Measurements from ENCODE around the gene CNEP1R1.

DNA sequence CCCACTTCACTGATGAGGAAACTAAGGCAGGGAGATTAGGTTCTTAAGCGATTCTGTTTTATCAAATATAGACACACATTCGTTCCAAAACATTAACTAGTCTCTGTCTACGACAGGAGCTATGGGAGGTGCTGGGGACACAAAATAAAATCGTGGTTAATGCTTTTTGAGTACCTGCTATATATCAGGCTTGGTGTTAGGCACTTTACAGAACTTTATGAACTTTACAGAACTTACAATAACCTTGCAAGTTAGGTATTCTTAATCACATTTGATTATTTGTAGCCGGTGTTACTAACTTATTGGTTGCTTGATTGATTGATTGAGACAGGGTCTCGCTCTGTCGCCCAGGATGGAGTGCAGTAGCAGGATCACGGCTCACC, 40.2 kb downstream of the CNEP1R1 start:
- TF ChIP-seq EZH2 (IDR thresholded peaks at IDR 0.05; ENCODE audit: insufficient read depth, poor library complexity, severe bottlenecking) (no peak), EZH2phosphoT487 (IDR thresholded peaks at IDR 0.05; ENCODE audit: insufficient read depth, low read depth) (no peak)

Data from GM23248 (cell line).